GM12874 (cell line): ENCODE results near the gene NMNAT2.

Experiments used
- CTCF ChIP-seq: IDR thresholded peaks from 2 replicates; pipeline ENCODE4 v1.5.1; 2011; ENCODE audit warnings: low read depth, mild to moderate bottlenecking, control low read depth, low read length, moderate library complexity; ENCODE audit not compliant: insufficient read depth

The NMNAT2 gene

GRCh38 chr1:183456826-183457225 lies 38.6 kb upstream of the NMNAT2 start:
- TF ChIP-seq CTCF: no peak

GRCh38 chr1:183454377-183454776 lies 36.2 kb upstream of the NMNAT2 start:
- no peak for TF ChIP-seq CTCF

GRCh38 chr1:183450093-183450492 lies 31.9 kb upstream of the NMNAT2 start:
- TF ChIP-seq CTCF: no peak

- no peak for TF ChIP-seq CTCF
Observed at GRCh38 chr1:183449223-183449770, 31.1 kb upstream of the NMNAT2 start.

GRCh38 chr1:183444243-183444642 lies 26.1 kb upstream of the NMNAT2 start:
- TF ChIP-seq CTCF: no peak

- TF ChIP-seq CTCF: no peak
Observed at GRCh38 chr1:183443466-183443865, 25.3 kb upstream of the NMNAT2 start.

- no peak for TF ChIP-seq CTCF
Observed at GRCh38 chr1:183443011-183443410, 24.8 kb upstream of the NMNAT2 start.
